AG04449 (cell line): ENCODE results near the gene WDR13.
A peak's percentile ranks its signal among the peaks of the same experiment; 100 is the strongest.

Source experiments
- CTCF ChIA-PET: fragments of 350-600 bp; formaldehyde crosslinking; extraction: SDS; loops from one replicate; lab custom pipeline; 2021; ENCODE audit warnings: antibody characterized with exemption; lab: Yijun Ruan, JAX
- POLR2A ChIA-PET: fragments of 400-600, 350-600 bp; formaldehyde crosslinking; extraction: SDS; loops from one replicate; lab custom pipeline; 2020; ENCODE audit warnings: antibody characterized with exemption, inconsistent platforms; lab: Yijun Ruan, JAX
- DNase-seq: peaks from one replicate; pipeline ENCODE4 v3.0.0-alpha.2; 2010; ENCODE audit warnings: low read depth, low spot score
- H3K4me3 ChIP-seq: 2 replicates; pipeline ENCODE4 v1.5.1; 2011; ENCODE audit warnings: low read depth, mild to moderate bottlenecking, control low read depth, low read length
- CTCF ChIP-seq: IDR thresholded peaks from one replicate; pipeline ENCODE4 v1.5.1; 2011; ENCODE audit warnings: mild to moderate bottlenecking, moderate library complexity, low read length, control low read depth, inconsistent platforms; ENCODE audit not compliant: insufficient read depth; ENCODE audit errors: missing control alignments

WDR13 gene

GRCh38 chrX:48576108-48576507, 21.2 kb upstream of the WDR13 start:
- ChIA-PET POLR2A (no interaction called here), CTCF (no interaction called here)
- TF ChIP-seq CTCF = no peak
- H3K4me3 ChIP-seq = peak overlapping the region; percentile 63
- DNase-seq = no peak

- ChIA-PET CTCF (no interaction called here), POLR2A (no interaction called here)
- no peak for DNase-seq
- no peak overlapping the region for H3K4me3 ChIP-seq
- TF ChIP-seq CTCF = no peak
Observed at GRCh38 chrX:48578661-48579128, 18.6 kb upstream of the WDR13 start.

- no peak for TF ChIP-seq CTCF
- CTCF ChIA-PET = no interaction called here
- no peak overlapping the region for H3K4me3 ChIP-seq
- no peak for DNase-seq
- POLR2A ChIA-PET = no interaction called here
Observed at GRCh38 chrX:48579259-48579658, 18.0 kb upstream of the WDR13 start.

GRCh38 chrX:48580662-48581061, 16.6 kb upstream of the WDR13 start:
- TF ChIP-seq CTCF = no peak
- no peak for DNase-seq
- no peak overlapping the region for H3K4me3 ChIP-seq
- ChIA-PET CTCF (no interaction called here), POLR2A (no interaction called here)

- CTCF ChIA-PET = no interaction called here
- no peak for TF ChIP-seq CTCF
- no peak for DNase-seq
- H3K4me3 ChIP-seq = no peak overlapping the region
- POLR2A ChIA-PET = no interaction called here
Observed at GRCh38 chrX:48584698-48585097, 12.6 kb upstream of the WDR13 start.

- CTCF ChIA-PET = no interaction called here
- no peak overlapping the region for H3K4me3 ChIP-seq
- POLR2A ChIA-PET = interaction anchor here (0.6 kb wide), 1 partner anchor 1399 kb away, joined by 3 read pairs; no protein-coding TSS in a partner anchor
- TF ChIP-seq CTCF = no peak
- no peak for DNase-seq
Observed at GRCh38 chrX:48589482-48590162, 7.7 kb upstream of the WDR13 start.
